Activated CD8-positive, alpha-beta memory T cell treated with anti-CD3 and anti-CD28 coated beads for 48 hours (primary cell): ENCODE data around the gene SLC4A11.

Experiments used
- DNase-seq, 3 experiments: peaks; one replicate each; pipeline ENCODE4 v3.0.0-alpha.2; 2020; ENCODE audit warnings: low read depth in 2 of 3, low spot score in 2 of 3

Gene SLC4A11

GRCh38 chr20:3239026-3239866 is at the start of gene SLC4A11:
SLC4A11 (minus strand) TSS chr20:3239190; CDS start chr20:3239137, 53 bp downstream.
- DNase-seq: no peak

DNA sequence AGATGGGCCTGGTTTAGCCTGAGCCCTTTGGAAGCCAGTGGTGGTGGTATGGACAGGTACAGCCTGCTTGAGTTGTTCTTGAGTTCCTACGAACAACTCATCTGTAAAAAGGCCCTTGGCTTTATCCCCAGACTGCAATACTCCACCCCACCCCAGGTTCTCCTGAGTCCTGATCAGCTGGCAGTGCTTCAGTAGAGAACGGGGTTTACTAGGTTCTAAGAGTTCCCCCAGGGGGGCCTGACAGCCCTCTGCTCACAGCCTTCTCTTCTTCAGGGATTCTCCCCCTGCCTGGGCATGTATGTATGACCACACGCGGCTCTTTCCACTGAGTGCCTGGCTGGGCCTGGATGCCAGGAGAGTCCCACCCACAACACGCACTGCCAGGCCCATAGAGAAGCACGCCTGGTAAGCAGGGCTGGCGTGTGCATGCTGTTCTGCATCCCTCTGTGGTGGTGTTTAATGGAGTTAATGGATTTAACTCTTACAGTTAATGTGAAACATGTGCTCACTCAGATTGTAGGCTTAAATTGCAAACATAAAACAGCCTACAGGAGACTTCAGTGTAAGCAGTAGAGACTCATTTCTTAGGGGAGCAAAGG is 44.3 kb upstream of the SLC4A11 start:
- DNase-seq: no peak

DNA sequence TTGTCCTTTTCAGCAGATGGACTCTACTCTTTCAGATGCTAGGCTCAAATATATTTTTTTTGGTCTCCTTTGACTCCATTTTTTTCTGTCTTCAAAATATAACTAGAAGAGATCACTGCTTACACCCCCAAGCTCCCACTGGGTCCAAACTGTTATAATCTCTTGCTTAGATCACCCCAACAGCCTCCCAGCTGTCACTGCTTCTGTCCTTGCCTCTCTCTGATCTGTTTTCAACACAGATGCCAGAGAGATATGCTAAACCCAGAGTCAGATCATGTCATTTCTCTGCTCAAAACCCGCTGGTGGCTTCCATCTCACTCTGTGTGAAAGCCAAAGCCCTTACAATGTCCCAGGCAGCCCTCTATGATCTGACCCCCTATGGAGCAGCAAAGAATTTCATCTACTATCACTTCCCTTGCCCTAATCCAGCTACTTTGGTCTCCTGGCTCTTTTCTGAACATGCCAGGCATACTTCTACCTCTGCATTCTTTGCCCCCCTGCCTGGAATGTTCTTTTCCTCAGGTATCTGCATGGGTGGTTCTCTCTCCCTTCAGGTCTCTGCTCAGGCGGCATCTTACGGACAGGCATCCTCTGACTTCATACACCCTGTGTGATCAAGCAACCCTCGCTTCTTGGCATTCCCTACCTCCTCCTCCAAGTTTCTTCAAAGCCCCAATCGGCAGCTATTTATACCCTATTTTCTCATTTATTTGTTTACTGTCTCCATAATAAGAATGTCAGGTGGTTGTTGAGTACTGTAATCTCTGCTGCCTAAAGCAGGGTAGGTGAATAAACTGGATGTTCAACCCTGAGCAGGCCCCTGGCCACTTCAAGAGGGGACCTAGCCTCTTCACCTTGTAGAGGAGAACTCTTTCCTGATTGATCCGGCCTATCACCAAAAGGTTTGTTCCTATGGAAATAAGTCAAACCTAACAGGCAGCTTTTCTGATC is 43.6 kb upstream of the SLC4A11 start:
- DNase-seq: no peak

- no peak for DNase-seq
These were observed 42.4 kb upstream of the SLC4A11 start for GRCh38 chr20:3281437-3281836.

DNA sequence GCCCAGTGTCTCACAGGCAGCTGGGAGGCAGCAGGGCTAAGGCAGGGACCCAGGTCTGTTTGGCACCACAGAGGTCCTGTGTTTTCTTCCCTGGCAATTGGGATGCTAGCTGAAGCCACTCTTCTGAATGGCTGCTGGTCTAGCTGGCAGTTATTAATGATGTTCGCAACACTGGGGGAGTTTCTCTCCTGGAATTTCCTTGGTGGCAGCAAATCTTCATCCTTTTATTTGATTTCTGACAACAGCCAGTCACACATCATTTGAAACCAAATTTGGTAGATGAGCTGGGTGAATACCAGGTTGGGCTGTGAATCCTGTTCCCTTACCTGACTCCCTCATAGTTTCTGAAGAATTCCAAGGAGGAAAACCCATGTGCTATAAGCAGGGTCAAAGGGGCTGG is 40.8 kb upstream of the SLC4A11 start:
- DNase-seq: no peak

- no peak for DNase-seq
These were observed 38.9 kb upstream of the SLC4A11 start for GRCh38 chr20:3277686-3278465.

- DNase-seq: no peak
These were observed 37.7 kb upstream of the SLC4A11 start for GRCh38 chr20:3276680-3277015.

- DNase-seq: no peak
These were observed 37.1 kb upstream of the SLC4A11 start for GRCh38 chr20:3275966-3276679.

DNA sequence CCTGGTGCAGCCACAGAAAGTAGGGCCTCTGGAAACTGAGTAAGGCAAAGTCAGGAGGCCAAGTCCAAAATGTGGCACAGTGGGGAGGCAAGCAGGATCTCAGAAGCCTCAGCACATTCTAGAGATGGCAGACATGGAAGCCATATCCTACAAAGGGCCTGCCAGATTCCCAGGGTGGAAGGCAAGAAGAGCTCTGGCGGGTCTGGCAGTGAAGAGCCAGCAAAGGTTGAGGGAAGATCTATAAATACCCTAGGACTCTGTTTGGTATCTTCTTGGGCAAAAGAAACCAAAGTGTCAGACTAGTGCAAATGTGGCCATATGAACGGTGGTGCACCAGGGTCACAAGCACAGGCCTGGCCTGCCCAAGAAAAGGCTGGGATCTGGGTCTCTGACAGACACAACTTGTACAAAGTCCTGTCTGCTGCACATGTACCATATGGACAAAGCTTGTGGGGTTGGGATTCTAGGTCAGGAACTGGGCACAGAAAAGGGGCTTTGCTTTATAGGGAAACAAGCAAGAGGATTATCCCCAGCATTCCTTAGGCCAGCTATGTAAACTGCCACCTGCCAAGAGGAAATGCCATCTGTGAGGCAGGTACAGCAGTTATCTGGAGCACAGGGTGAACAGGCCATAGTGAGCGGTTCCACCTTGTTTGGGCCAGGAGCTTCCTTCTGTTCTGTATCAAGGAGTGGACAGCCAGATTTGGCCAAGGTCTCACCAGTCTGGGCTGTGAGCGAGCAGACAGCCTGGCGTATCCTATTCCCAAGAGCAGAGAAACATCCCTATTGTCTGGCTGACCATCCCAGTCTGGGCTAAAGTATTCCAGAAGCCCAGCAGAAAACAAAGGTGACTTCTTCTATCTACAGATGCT is 36.3 kb upstream of the SLC4A11 start:
- no peak for DNase-seq

DNA sequence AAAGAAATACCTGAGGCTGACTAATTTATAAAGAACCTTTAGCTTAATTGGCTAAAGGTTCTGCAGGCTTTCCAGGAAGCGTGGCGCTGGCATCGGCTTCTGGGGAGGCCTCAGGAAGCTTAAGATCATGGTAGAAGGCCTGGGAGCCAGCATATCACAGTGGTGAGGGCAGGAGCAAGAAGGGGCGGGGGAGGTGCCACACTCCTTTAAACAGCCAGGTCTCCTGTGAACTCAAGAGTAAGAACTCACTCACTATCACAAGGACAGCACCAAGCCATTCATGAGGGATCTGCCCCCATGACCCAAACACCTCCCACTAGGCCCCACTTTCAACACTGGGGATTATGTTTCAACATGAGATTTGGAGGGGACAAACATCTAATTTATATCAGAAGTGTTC is 34.4 kb upstream of the SLC4A11 start:
- no peak for DNase-seq

DNA sequence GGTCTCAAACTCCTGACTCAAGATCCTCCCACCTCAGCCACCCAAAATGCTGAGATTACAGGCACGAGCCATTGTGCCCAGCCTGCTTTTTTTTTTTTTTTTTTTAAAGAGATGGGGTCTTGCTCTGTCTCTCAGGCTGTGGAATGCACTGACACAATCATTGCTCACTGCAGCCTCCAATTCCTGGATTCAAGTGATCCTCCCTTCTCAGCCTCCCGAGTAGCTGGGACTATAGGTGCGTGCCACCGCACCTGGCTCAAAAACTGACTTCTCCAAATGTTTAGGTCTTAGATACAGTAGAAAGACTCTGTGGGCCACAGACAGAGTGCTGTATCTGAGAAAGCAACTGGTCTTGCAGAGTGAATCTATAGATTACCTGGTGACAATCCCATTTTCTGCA is 31.1 kb upstream of the SLC4A11 start:
- no peak for DNase-seq

GRCh38 chr20:3262566-3262965 is 23.6 kb upstream of the SLC4A11 start:
- no peak for DNase-seq

GRCh38 chr20:3258429-3258828 is 19.4 kb upstream of the SLC4A11 start:
- DNase-seq: no peak

DNA sequence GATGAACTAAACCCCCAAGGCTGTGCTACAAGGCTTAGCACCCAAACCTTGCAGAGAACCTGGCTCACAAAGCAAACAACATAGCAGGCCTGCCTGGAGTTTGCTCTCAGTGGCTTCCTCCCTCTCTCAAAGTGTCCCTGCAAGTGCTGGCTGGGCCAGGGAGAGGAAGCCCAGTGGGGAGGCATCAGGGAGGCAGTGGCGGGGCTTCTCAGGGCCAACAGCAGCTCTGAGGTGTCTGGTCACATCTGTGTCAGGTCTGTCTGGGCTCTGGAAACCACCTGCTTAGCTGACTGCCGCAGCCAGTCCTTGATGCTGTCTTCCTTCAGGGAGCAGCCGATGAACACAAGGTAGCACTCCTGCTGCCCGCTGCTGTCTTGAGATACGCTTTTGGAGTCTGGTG is 16.7 kb upstream of the SLC4A11 start:
- DNase-seq: no peak

GRCh38 chr20:3251806-3252205 is 12.8 kb upstream of the SLC4A11 start:
- no peak for DNase-seq

GRCh38 chr20:3250091-3250504 is 11.1 kb upstream of the SLC4A11 start:
- DNase-seq: no peak

- no peak for DNase-seq
These were observed 10.0 kb upstream of the SLC4A11 start for GRCh38 chr20:3248993-3249347.

GRCh38 chr20:3248167-3248992 is 9.4 kb upstream of the SLC4A11 start:
- no peak for DNase-seq

GRCh38 chr20:3247638-3248037 is 8.6 kb upstream of the SLC4A11 start:
- no peak for DNase-seq
